CD14-positive monocyte (primary cell): Measurements from ENCODE around the gene STUM. TPM values are rescaled to one million over a fixed set of nuclear protein-coding genes. Genes with fewer than 3 reads are reported as not detected.
A peak's percentile ranks its signal among the peaks of the same experiment; 100 is the strongest.

ENCODE experiments used
- DNase-seq, 3 donors: peaks; one replicate each; pipeline ENCODE4 v3.0.0-alpha.2; 2011 to 2022
- H2AFZ ChIP-seq: 2 replicates; pipeline ENCODE4 v1.6.0; 2012; ENCODE audit warnings: mild to moderate bottlenecking, low read depth, low read length, inconsistent platforms; ENCODE audit not compliant: insufficient read depth, poor library complexity, severe bottlenecking
- H3K27ac ChIP-seq, 2 donors: 1 replicate in 1 of 2; 2 replicates in 1 of 2; pipeline ENCODE4 v1.5.1; 2012 to 2013; ENCODE audit warnings: low read length in 2 of 2, control low read depth in 1 of 2, inconsistent platforms in 1 of 2, low read depth in 1 of 2, mild to moderate bottlenecking in 1 of 2
- H3K27me3 ChIP-seq, 2 donors: one replicate each; pipeline versions ENCODE4 v1.6.0 to v1.6.1; 2011 to 2013; ENCODE audit warnings: low read length in 2 of 2; ENCODE audit not compliant: control insufficient read depth in 2 of 2, insufficient read depth in 2 of 2
- H3K36me3 ChIP-seq, 2 donors: replicated peaks in 1 of 2; 1 replicate in 1 of 2; 2 replicates in 1 of 2; pipeline versions ENCODE4 v1.5.1 to v1.6.1; 2012 to 2013; ENCODE audit warnings: low read length in 2 of 2, control low read depth in 1 of 2, inconsistent platforms in 1 of 2, mild to moderate bottlenecking in 1 of 2; ENCODE audit not compliant: insufficient read depth in 2 of 2, control insufficient read depth in 1 of 2
- H3K4me1 ChIP-seq, 2 donors: 1 replicate in 1 of 2; 2 replicates in 1 of 2; pipeline versions ENCODE4 v1.5.1 to v1.6.1; 2012 to 2013; ENCODE audit warnings: low read length in 2 of 2, control low read depth in 1 of 2, inconsistent platforms in 1 of 2, mild to moderate bottlenecking in 1 of 2, moderate library complexity in 1 of 2; ENCODE audit not compliant: insufficient read depth in 2 of 2, control insufficient read depth in 1 of 2
- H3K4me2 ChIP-seq: replicated peaks from 2 replicates; pipeline ENCODE3; 2012; ENCODE audit warnings: low read length, moderate library complexity, mild to moderate bottlenecking; ENCODE audit not compliant: poor library complexity, severe bottlenecking; ENCODE audit errors: extremely low read depth
- H3K4me3 ChIP-seq, 3 experiments: fragments of 200-600 bp in 1 of 3; sonication (generic) in 1 of 3; replicated peaks in 1 of 3; 1 replicate in 2 of 3; 2 replicates in 1 of 3; pipeline ENCODE4 v1.5.1; 2011 to 2013; ENCODE audit warnings: low read length in 3 of 3, mild to moderate bottlenecking in 3 of 3, control low read depth in 2 of 3, low read depth in 2 of 3, inconsistent platforms in 1 of 3, moderate library complexity in 1 of 3
- H3K79me2 ChIP-seq: 2 replicates; pipeline ENCODE4 v1.6.0; 2012; ENCODE audit warnings: mild to moderate bottlenecking, control low read depth, inconsistent platforms, low read length, moderate library complexity; ENCODE audit not compliant: insufficient read depth
- H3K9ac ChIP-seq: 2 replicates; pipeline ENCODE4 v1.6.0; 2017; ENCODE audit warnings: low read length, mild to moderate bottlenecking; ENCODE audit not compliant: insufficient read depth, poor library complexity, severe bottlenecking
- H3K9me3 ChIP-seq, 2 donors: replicated peaks in 1 of 2; 1 replicate in 1 of 2; 2 replicates in 1 of 2; pipeline versions ENCODE4 v1.5.1 to v1.6.1; 2012 to 2013; ENCODE audit warnings: low read length in 2 of 2, control low read depth in 1 of 2; ENCODE audit not compliant: control insufficient read depth in 1 of 2, insufficient read depth in 1 of 2
- H4K20me1 ChIP-seq: 2 replicates; pipeline ENCODE4 v1.6.0; 2012; ENCODE audit warnings: mild to moderate bottlenecking, low read length, control low read depth, moderate library complexity; ENCODE audit not compliant: insufficient read depth
- H3K27ac Mint-ChIP-seq, 7 donors: one replicate each; pipeline ENCODE4 v1.8.0; 2020; ENCODE audit warnings: mild to moderate bottlenecking in 7 of 7, mixed read lengths in 7 of 7, moderate library complexity in 6 of 7, inconsistent platforms in 2 of 7
- H3K27me3 Mint-ChIP-seq, 3 donors: one replicate each; pipeline ENCODE4 v1.8.0; 2021 to 2022; ENCODE audit warnings: low read depth in 3 of 3, mild to moderate bottlenecking in 3 of 3, mixed read lengths in 3 of 3, moderate library complexity in 3 of 3, inconsistent platforms in 1 of 3
- H3K36me3 Mint-ChIP-seq, 2 donors: one replicate each; pipeline ENCODE4 v1.8.0; 2020; ENCODE audit warnings: mixed read lengths in 2 of 2, inconsistent platforms in 1 of 2, mild to moderate bottlenecking in 1 of 2
- H3K4me1 Mint-ChIP-seq: one replicate; pipeline ENCODE4 v1.8.0; 2020; ENCODE audit warnings: mild to moderate bottlenecking, mixed read lengths
- H3K4me3 Mint-ChIP-seq, 2 donors: one replicate each; pipeline ENCODE4 v1.8.0; 2020; ENCODE audit warnings: mild to moderate bottlenecking in 2 of 2, mixed read lengths in 2 of 2, moderate library complexity in 1 of 2
- H3K9me3 Mint-ChIP-seq, 7 donors: one replicate each; pipeline ENCODE4 v1.8.0; 2020 to 2022; ENCODE audit warnings: mixed read lengths in 7 of 7, mild to moderate bottlenecking in 6 of 7, moderate library complexity in 6 of 7, inconsistent platforms in 2 of 7
- CTCF ChIP-seq: fragments of 200-600 bp; IDR thresholded peaks from one replicate; pipeline ENCODE4 v1.8.0; 2022; ENCODE audit warnings: antibody characterized with exemption, mild to moderate bottlenecking
- WGBS: methylation state at CpG from one replicate; pipeline ENCODE4 v1.1.5; 2013; ENCODE audit warnings: missing lambda C conversion rate; ENCODE audit not compliant: insufficient coverage; 5-methylcytosine and 5-hydroxymethylcytosine counted together
- intact Hi-C, 2 donors: fragments of 100-400 bp; cut with micrococcal nuclease; formaldehyde crosslinking; loops; one replicate each; pipeline versions ENCODE4 v1.15.0 to v1.15.1; 2023
- polyA plus RNA-seq, 3 donors: library from polyadenylated mRNA; depleted of rRNA in 1 of 3; unstranded in 2 of 3; stranded (reverse) in 1 of 3; fragments of 300-500 nt in 2 of 3; fragments of >200 nt in 1 of 3; fragmentation: Illumina TruSeq in 2 of 3; gene quantifications; 1 replicate in 2 of 3; 2 replicates in 1 of 3; pipeline ENCODE4 v1.2.3, GENCODE V29; 2012 to 2021

Gene STUM
- polyA plus RNA-seq, 3 donors: not detected

- Histone ChIP-seq H3K4me2 (no peak overlapping the region), H3K27me3 (peaks cover 0 to 2% of the 10 kb centered on the region in 2 donors), H3K4me3 (no peak overlapping the region), H2AFZ (no peak overlapping the region), H3K9ac (no peak overlapping the region), H3K4me1 (no peaks in the 10 kb centered on the region), H3K27ac (no peak overlapping the region), H4K20me1 (no peaks in the 10 kb centered on the region), H3K9me3 (no peaks in the 10 kb centered on the region), H3K36me3 (no peaks in the 10 kb centered on the region), H3K79me2 (no peaks in the 10 kb centered on the region)
- 92% methylated on average over 1 of the region's 1 CpG for WGBS
- no peaks in the 10 kb centered on the region for H3K4me1 Mint-ChIP-seq
- H3K4me3 Mint-ChIP-seq: peak overlapping the region in 1 of 2 donors; percentile 30
- intact Hi-C loops: no loop called here
- TF ChIP-seq CTCF: no peak
- H3K9me3 Mint-ChIP-seq: no peaks in the 10 kb centered on the region
- H3K36me3 Mint-ChIP-seq: no peaks in the 10 kb centered on the region
- H3K27ac Mint-ChIP-seq: no peak overlapping the region
- H3K27me3 Mint-ChIP-seq: peaks cover 2 to 15% (median 4%) of the 10 kb centered on the region in 3 donors
- DNase-seq: no peak
Observed at GRCh38 chr1:226607821-226608220, 59.3 kb downstream of the STUM start.

DNA sequence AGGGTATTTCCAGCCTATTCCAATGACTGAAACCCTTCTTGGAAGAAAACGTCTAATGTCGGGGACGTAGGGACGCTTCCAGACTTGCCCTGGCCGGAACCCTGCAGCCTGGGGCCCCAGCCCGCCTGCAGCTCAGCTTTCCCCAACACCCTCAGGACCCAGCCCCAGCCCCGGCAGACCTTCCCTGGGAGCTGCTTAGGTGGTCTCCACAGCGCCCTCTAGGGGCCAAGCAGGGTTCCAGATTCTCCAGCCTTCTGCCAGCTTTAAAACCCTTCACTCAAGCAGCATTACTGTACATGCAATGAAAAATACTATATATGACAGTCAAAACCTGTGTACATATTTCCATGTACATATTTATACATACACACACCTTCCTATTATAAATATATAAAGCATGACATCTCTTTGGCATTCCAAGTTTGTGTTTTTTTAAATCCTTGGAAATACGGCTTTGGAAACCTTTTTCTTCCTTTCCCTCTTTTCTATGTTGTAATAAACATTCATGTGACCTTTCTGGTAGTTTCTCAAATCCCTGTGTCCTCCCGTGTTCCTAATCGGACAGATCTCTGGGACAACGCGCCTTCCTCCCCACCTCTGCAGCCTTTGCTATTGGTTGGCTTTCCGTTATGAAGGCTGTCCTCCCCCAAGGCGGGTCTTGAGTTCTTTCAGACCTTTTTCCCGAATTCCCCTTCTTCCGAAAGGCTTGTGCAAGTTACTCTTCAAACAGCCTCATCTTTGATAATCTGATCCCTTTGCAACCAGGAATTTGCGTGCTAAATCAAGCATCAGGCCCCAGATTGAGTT lies 60.3 kb downstream of the STUM start:
- no peak overlapping the region for H3K9ac ChIP-seq
- no peaks in the 10 kb centered on the region for H3K79me2 ChIP-seq
- TF ChIP-seq CTCF: peak; percentile 97
- peaks cover 2 to 15% (median 4%) of the 10 kb centered on the region in 3 donors for H3K27me3 Mint-ChIP-seq
- H4K20me1 ChIP-seq: no peaks in the 10 kb centered on the region
- no peaks in the 10 kb centered on the region for H3K4me1 ChIP-seq
- H3K4me2 ChIP-seq: no peak overlapping the region
- peak; percentile 34 to 66 (median 58) for DNase-seq
- no peaks in the 10 kb centered on the region for H3K36me3 ChIP-seq
- peaks cover 0 to 1% (median 0%) of the 10 kb centered on the region in 7 donors for H3K9me3 Mint-ChIP-seq
- no peak overlapping the region for H2AFZ ChIP-seq
- no peak overlapping the region for H3K4me3 ChIP-seq
- no peaks in the 10 kb centered on the region for H3K4me1 Mint-ChIP-seq
- no peaks in the 10 kb centered on the region for H3K36me3 Mint-ChIP-seq
- WGBS: 39% methylated on average over 11 of the region's 18 CpGs
- H3K9me3 ChIP-seq: no peaks in the 10 kb centered on the region
- H3K27ac ChIP-seq: no peak overlapping the region
- no peak overlapping the region for H3K27ac Mint-ChIP-seq
- H3K4me3 Mint-ChIP-seq: peak overlapping the region in 1 of 2 donors; percentile 17
- peaks cover 0 to 2% of the 10 kb centered on the region in 2 donors for H3K27me3 ChIP-seq
- intact Hi-C loops: no loop called here
